GM12892 (cell line): ENCODE measurements around the gene PSMC2.

ENCODE experiments used
- POLR2A ChIP-seq: IDR thresholded peaks from 2 replicates; pipeline ENCODE4 v1.6.1; 2011; ENCODE audit warnings: low read depth, low read length, control low read depth
- POLR2AphosphoS5 ChIP-seq: IDR thresholded peaks from 2 replicates; pipeline ENCODE4 v1.6.1; 2011; ENCODE audit warnings: low read depth, low read length, control low read depth
- TAF1 ChIP-seq: IDR thresholded peaks from 2 replicates; pipeline ENCODE4 v1.6.1; 2011; ENCODE audit warnings: low read depth, mild to moderate bottlenecking, control low read depth, low read length, borderline replicate concordance

- no peak for TF ChIP-seq TAF1
- no peak for TF ChIP-seq POLR2AphosphoS5
- TF ChIP-seq POLR2A = no peak
Observed at GRCh38 chr7:103413407-103413806, 66.0 kb downstream of the PSMC2 start.
